ENCODE results near the gene NR3C2.

DNA sequence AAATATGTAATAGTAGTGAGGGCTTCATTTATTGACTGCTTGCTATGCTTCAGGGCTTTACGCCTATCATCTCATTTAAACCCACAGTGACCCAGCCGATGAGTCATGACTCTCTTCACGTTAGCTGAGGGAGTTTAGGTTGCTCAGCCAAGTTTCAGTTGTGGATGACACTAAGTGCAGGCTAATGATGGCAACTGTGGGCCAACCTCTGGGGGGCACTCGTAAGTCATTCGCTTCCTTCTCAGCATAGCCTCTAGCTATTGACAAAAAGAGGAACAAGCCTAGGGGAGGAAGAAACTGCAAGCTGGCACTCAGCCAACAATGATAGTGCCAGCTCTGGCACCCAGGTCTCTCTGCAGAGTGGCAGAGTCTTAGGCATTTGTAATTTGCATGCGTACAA lies 385.3 kb downstream of the NR3C2 start:
- no peak for TF ChIP-seq EZH2 (IDR thresholded peaks at IDR 0.05)
- TF ChIP-seq POLR2AphosphoS5 (IDR thresholded peaks at IDR 0.05; ENCODE audit: borderline replicate concordance, low read depth, low read length): no peak
